GM21447 (cell line): ENCODE data around the gene ZNF628.
A peak's percentile ranks its signal among the peaks of the same experiment; 100 is the strongest.

ENCODE experiments used
- ATAC-seq: cut with Tn5 transposase; IDR thresholded peaks from one replicate; pipeline ENCODE4 v1.9.1; 2021; ENCODE audit not compliant: unreplicated experiment

Gene ZNF628

DNA sequence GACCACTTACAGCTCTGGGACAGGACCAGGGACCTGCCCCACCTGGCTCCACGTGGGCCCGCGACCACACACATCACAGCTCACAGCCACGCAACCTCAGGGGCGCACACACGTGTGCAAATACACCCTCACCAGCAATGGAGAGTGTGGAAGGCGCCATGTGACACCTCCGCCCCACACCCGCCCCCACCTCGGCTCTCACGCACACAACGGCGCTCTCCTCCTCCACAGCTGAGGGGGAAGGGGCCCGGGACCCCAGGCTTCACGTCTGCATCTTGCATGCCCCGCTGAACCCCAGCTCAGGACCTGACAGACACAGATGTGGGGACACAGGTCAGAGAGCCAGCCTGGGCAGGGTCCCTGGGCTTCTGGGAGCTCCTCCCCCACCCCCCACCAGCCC, 26.9 kb upstream of the ZNF628 start:
- ATAC-seq: no peak

DNA sequence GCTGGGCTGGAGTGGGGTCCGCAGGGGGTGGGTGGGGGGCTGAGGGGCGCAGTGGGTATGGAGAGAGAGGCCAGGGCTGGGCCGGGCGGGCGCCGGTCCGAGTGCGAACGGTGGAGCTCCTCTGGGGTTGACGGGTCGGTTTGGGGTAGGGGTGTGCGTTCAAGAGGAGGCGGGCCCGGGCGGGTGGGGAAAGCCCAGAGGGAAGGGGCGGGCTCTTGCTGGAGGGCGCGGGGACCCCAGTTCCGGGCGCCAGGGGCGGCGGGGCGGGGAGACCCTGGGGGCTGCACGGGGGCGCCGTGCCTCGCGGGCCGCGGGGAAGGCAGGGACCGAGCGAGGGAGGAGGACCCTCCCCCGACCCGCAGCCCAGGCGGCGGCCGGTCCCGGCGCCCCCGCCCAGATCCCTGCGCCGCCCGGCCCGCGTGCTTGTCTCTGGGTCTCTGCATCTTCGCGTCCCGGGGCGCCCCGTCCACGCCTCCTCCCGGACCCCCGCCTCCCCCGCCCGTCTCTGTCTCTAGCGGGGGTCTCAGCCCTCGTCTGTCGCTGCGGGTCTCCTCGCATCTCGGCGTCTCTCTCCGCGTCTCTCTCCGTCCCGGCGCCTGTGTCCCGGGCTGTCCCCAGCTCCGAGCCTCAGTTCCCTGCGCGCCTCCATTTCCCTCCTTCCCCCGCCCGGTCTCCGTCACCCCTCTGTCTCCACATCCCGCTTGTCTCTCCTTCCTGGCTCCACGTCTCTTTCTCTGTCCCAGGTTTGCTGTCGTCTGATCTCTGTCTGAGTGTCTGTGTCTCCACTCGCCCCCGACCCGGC, 25.1 kb upstream of the ZNF628 start:
- no peak for ATAC-seq

DNA sequence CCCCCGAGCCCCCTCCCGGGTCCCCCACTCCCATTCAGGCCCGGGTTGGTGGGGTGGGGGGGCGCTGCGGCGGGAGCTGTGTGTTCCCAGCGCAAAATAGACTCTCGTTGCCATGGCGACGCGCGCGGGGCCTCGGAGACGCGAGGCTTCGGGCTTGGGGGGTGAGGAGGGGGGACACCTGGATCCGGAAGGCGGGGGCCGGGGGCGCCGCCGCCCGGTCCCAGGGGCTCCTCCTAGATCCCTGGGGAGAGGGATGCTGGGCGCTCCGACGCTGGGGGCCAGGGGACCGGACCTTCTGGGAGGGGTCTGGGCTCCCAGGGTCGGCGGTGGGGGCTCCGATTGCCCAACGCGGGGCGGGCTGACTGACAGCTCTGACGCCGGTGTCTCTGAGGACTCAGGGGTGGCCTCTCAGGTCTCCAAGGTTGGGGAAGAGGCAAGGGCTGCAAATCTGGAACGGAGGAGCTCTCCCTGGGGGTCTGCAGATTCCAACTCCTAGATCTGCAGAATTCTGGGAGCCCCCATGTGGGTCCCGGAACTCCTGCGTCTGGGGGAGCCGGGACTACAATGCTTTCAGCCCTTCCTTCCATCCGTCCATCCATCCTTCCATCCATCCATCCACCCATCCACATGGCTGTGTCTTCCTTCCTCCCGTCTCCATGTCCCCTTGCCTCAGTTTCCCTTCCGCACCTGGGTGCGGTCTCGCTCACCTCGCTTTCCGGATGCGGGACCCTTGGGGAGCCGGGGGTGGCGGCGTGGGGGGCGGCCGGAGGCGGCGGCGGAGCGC, 24.3 kb upstream of the ZNF628 start:
- no peak for ATAC-seq

DNA sequence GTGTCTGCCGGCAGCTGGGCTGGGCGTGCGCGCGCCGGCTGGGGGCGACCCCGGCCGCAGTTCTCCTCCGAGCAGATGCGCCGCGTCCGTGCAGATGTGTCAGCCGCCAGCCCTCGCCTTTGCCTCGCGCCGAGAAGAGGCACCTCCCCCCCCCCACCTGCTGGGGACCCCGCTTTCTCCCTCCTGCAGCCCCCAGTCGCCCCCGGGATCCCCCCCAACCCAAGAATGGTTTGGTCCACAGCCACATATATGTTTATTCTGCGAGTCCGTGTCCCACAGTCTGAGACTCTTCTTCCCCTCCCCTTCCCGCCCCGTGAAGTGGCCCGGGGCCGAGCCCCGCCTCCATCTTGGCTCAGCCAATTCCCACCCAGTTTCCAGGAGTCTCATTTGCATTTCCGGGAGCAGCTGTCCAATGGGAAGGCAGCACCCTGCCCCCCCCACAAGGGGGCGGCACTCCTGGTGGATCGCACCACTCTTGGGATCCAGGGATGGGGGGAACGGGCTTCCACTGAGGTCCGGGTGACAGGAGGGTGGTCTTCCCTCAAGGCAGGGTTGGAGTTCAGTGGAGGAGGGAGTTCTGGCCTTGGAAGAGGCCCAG, 23.6 kb upstream of the ZNF628 start:
- ATAC-seq: no peak

DNA sequence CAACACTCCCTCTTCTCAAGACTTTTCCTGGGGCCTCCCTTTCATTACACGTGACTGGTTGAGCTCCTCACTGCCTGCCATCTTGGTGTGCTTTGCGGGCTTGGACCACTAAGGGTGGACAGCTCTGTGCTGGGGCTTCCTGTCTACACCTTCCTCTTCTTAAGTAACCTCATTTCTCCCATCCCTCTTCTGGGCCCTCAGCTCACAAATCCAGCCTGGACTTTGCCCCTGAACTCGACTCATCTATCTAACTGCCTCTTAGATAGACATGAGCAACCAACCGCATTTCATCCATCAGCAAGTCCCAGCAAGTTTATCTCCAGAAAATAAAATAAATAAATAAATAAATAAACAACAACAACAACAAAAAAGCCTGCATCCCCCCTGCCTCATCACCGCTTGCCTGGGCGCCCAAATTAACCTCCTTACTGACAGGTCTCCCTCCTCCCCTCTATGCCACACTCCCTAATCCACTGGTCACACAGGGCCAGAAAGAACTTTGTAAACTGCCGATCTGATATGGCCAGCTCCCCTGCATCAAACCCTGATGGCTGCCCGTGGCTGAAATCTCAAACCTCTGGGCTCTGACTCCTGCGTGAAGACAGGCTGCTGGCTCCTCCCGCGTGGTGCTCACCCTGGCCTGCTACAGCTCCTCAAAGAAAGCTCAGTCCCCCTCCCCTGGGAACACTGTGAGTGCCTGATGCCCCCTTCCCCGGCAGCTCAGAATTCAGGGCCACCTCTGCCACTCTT, 22.7 kb upstream of the ZNF628 start:
- no peak for ATAC-seq

DNA sequence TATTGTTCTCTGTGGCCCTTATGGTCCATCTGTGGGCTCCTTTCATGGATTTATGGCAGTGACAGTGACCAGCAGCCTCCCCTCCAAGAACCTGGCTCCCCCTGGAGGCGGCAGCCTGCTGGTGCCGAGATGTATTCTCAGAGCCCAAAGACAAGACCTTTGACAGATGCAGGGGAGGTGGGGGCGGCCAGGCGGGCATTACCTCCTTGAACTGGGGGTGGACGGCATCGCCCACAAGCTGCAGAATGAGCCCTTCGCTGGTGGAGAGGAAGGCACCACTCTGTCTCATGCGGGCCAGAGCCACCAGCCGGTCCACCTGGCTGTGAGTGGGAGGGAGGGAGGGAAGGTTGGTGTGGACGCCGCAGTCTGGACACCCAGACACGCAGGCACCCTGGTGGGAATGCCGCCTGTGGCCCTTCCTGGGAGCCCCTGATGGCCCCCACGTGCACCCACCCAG, 21.6 kb upstream of the ZNF628 start:
- ATAC-seq: no peak

DNA sequence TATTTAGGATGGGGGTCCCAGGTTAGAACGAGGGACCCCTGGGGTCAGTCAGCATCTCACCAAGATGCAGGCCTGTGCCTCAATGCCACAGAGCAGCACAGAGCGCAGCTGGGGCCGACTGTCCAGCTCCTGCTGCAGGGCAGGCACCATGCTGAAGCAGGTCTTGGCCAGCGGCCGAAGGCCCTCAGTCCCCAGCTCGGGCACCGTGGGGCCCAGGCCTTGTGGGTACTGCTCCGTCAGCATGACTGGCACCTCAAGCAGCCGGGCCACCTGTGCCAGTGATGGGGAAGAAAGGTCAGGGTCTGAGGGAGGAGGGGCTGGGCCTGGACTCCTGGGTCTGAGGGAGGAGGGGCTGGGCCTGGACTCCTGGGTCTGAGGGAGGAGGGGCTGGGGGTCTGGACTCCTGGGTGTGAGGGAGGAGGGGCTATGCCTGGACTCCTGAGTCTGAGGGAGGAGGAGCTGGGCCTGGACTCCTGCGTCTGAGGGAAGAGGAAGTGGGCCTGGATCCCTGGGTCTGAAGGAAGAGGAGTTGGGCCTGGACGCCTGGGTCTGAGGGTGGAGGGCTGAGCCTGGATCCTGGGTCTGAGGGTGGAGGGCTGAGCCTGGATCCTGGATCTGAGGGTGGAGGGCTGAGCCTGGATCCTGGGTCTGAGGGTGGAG, 20.7 kb upstream of the ZNF628 start:
- no peak for ATAC-seq

DNA sequence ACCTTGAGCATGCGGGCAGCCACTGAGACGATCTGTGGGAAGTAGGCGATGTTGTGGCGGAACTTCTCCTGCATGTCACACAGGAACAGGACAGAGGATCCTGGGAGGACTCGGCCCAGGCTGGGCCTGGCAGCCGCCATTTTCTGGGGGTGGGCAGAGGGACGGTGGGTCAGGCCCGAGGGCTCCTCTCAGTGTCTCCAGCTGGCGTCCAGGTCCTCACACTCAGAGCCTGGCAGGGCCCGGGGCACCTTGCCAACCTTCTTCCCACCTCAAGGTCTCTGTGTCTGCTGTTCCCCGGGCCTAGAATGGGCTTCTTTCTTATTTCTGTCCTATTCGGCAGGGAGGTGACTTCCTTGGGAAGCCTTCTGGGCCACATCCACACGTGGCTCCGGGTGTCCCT, 20.1 kb upstream of the ZNF628 start:
- ATAC-seq: no peak

DNA sequence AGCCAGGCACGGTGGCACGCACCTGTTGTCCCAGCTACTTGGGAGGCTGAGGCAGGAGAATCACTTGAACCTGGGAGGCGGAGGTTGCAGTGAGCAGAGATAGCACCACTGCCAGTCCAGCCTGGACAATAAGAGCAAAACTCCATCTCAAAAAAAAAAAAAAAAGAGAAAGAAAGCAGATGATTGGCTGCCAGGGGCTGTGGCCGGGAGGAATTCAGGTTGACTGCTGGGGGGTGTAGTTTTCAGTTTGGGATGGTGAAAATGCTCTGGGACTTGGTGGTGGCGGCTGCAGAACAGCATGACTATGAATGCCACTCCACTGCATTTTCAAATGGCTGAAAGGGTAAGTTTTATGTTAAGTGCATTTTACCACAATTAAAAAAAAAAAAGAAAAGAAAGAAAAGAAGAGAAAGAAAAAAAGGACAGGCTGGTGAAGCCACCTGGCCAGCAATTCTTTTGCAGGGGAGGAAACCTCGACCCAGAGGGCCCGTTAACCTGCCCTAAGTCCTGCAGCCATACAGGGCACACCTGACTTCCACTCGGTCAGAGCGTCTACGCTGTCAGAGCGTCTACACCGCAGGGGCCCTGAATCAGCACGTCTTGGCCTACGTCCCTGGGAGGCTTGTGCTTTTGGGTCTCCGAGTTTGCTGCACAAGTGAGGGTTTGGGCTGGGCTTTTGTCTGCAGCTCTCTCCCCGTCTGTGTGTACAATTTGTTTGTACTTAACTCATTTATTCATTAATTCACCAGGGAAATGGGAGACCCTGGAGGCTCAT, 18.5 kb upstream of the ZNF628 start:
- ATAC-seq: no peak

DNA sequence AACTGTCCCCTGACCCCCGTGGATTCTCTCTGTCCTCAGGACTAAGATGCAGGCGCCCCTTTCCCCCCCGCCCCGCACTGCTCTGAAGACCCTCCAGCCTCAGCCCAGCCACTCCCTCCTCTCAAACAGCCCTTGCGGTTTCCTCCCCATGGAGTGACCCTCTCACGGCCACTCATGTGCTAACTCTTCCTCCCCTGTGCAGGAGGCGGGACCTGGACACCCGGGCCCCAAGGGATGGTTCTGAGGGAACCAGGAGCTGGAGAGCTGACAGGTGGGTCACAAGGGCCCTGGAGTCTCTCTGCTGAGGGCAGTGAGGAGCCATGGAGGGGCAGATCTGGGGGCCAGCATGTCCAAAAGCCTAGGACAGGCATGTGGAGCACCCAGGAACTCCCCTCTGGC, 16.9 kb upstream of the ZNF628 start:
- no peak for ATAC-seq

DNA sequence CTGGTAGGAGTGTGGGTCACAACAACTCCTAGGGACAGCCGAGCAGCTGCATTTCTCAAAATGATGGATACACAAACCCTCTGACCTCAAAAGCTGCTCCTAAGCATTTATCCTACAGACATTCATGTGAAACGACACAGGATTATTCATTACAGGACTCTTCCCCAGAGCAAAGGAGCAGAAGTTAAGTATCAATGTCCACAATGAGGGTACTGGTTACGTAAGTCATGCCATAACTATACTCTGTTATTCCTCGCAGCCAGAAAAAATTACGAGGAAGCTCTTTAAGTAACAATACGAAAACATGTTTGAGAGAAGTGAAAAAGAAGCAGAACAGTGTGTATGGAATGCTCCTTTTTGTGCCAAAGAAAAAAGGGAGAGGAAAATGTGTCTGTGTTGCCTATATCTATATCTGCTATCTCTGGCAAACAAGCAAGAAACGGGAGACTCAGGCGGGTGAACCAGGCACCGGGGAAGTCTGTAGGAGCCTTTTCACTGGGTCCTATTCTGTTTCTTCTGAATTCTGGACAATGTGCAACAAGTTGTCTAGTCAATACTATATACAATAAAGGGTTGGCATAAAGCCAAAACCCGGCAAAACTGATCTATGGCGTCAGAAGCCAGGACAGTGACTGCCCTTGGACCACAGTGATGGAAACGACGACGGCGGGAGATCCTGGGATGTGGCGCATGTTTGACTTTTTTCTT, 16.3 kb upstream of the ZNF628 start:
- no peak for ATAC-seq

DNA sequence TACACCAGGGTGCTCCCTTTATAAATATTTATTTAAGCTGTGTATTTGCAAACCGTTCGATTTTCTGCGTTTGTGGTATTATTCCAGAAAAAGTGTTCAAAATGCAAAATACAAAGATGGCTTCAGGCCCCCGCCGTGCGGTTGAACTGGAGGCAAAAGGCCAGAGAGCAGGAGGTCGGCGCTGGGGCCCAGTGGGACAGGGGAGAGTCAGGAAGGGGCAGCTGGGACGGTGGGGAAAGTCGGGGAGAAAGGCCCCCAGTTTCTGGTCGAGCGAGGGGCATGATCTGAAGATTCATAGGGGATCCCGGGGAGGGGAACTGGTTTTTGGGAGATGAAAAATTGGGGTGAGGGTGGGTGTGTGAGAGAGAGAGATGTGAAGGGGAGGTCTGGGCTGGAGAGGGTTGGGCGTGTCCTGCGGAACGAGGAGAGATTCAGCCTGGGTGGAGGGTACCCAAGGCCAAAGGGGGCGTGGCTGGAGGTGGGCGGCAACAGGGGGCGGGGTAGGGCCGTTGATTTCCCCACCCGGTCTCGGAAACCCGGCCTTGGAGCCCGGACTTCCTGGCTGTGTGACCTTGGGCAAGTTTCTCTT, 15.7 kb upstream of the ZNF628 start:
- ATAC-seq: no peak

DNA sequence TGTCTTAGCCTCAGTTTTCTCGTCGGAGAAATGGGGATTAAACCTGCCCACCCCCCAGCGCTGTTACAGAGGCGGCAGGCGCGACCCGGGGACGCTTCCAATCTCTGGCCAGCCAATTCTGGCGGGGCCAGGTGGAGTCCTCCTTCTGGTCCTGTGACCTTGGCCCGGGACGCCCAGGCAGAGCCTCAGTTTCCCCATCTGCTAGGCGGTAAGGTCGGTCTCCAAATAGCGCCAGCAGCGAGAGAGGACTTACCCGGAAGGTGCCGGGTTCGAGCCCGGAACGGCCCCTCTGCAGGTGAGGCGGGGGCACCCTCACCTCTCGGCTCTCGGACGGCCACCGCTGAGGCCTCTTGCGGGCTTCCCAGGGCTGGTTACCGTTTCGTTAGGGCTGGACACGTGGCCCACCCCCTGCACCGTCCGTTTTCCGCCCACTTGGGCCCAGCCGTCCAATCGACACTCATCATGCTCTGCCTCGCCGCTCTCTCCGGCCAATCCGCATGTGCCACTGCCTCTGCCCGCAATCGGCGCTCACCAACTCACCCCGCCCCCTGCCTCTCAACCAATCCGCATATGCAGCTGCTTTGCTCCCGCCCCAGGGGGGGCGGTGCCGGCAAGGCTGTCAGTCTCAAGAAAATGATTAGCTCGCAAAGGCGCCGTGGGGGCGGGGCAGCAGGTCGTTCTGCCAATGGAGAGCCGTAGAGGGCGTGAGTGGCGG, 15.0 kb upstream of the ZNF628 start, which contains the start of gene ISOC2:
Gene ISOC2 (minus strand): TSS at position 384 of the 715 bp plus-strand sequence. CDS start 5,156 bp downstream, outside the sequence.
- peak; percentile 91 for ATAC-seq

DNA sequence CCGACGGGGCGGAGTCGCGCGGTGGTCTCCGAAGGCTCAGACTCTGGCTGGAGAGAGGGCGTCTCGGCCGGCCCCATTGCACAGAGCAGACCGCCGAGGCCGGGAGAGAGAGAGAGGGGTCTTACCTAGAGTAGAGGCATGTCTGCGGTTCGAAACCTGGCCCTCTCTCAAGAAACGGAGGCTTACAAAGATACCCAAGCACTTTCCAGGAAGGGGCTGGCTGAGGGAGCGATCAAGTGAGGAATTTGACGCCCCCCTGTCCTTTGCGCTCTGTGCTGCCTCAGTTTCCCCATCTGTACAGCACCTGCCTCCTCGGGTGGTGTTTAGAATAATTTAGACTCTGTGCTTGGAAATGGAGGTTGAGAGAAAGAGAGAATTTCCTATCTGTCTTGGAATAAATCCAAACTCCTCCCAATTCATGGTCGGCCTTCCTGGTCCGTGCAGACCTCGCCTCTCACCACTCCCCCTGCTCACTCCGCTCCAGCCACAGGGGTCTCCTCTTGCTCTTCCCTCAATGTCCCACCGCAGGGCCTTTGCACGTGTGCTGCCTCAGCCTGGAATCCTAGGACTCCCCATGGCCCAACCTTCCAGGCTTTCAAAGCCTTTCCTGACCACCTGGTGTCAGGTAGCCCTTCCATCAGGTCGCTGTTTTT, 14.3 kb upstream of the ZNF628 start:
- no peak for ATAC-seq

DNA sequence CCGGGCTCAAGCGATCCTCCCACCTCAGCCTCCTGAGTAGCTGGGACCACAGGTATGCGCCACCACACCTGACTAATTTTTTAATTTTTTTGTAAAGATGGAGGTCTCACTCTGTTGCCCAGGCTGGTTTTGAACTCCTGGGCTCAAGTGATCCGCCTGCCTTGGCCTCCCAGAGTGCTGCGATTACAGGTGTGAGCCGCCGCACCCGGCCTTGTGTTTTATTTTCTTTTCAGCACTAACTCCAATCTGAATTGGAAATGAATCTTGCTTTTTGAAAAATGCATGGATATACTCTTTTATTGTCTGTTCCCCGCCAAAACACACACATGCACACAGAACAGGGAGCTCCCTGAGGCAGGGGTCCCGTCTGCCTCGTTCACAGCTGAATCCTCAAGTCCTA, 13.7 kb upstream of the ZNF628 start:
- ATAC-seq: no peak

DNA sequence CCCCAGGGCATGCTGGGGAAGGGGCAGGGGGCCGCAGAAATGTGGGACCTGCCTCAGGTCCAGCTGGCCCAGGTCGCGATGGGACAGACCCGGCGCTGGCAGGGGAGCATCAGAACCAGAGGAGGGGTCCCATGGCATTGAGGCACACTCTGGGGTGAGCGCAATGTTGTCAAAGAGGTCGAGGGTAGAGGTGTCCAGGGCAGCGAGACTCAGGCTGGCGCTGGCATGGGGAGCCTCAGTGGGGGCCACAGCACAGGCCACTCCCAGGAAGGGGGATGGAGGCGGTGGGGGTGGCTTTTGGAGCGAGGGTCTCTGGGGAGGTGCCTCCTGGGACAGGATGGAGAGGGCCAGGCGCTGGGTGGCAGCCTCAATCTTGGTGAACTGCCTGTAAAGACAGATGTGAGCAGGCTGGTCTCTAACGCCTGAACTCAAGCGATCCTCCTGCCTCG, 12.8 kb upstream of the ZNF628 start:
- no peak for ATAC-seq

DNA sequence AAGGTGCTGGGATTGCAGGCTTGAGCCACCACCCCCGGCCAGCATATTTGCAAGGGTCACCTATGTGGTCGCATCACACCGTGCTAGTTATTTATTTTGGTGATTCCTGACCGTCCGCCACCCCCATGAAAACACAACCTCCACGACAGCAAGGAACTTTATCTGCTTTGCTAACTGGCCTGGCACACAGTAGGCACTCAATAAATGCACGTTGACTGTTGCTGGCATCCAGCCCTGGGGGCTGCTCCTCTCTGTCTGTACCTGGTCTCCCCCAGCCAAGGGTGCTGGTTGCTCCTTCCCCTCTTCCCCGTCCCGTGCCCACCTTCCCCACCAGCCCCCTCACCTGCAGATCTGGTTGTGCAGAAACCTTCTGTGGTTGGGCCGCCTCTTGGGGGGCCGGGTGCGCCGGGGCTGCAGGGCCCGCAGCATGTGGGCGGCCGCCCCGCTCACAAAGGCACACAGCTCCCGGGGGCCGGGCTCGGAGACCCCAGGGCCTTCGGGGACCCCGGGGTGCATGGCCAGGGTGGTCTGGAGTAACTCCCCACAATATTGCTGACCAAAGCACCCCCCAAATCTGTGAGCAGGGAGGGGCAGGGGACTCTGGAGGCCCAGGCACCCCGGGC, 12.3 kb upstream of the ZNF628 start:
- no peak for ATAC-seq
